Panc1 (cell line): ENCODE measurements around the gene CYP4V2. TPM values are rescaled to one million over a fixed set of nuclear protein-coding genes. Genes with fewer than 3 reads are reported as not detected.
"Not testable (repeated sequence)": the region's sequence is repeated elsewhere in the genome, so short reads cannot be mapped to it uniquely, and the experiment has no call there.

Experiments used
- ATAC-seq: fragments of 200-7000 bp; cut with Tn5 transposase; 2 replicates; pipeline ENCODE4 v1.9.1; 2020; ENCODE audit warnings: mild to moderate bottlenecking, moderate library complexity
- BruUV-seq: library from RNA; stranded (reverse); fragments of 400-500 nt; replicated peaks from 2 replicates; lab custom pipeline; 2021; lab: Mats Ljungman, UMichigan
- CTCF ChIA-PET: fragments of 300-600 bp; sonication (Branson Sonifier 250); formaldehyde crosslinking; loops from one replicate; lab custom pipeline; 2022; ENCODE audit warnings: antibody characterized with exemption; lab: Charles Lee
- POLR2A ChIA-PET: fragments of 300-600 bp; sonication (Branson Sonifier 250); formaldehyde crosslinking; loops from one replicate; lab custom pipeline; 2022; ENCODE audit warnings: antibody characterized with exemption; lab: Charles Lee
- DNase-seq: peaks from one replicate; pipeline ENCODE4 v3.0.0-alpha.2; 2010; ENCODE audit warnings: low read depth, low spot score
- H3K27ac ChIP-seq: 2 replicates; pipeline ENCODE4 v1.5.1; 2011; ENCODE audit warnings: mild to moderate bottlenecking, low read length, inconsistent platforms
- H3K27me3 ChIP-seq: fragments of 200-500 bp; sonication (Bioruptor generic); 2 replicates; pipeline ENCODE4 v1.6.0; 2014; ENCODE audit warnings: low read length, inconsistent platforms; ENCODE audit not compliant: control insufficient read depth, insufficient read depth
- H3K36me3 ChIP-seq: fragments of 200-500 bp; sonication (Bioruptor generic); 2 replicates; pipeline ENCODE4 v1.5.1; 2014; ENCODE audit warnings: inconsistent platforms, mild to moderate bottlenecking, low read length, moderate library complexity; ENCODE audit not compliant: control insufficient read depth, insufficient read depth
- H3K4me1 ChIP-seq: 2 replicates; pipeline ENCODE4 v1.5.1; 2011; ENCODE audit warnings: inconsistent platforms, mild to moderate bottlenecking, low read length, moderate library complexity; ENCODE audit not compliant: control insufficient read depth, insufficient read depth
- H3K4me3 ChIP-seq, 2 experiments: 2 replicates each; pipeline ENCODE4 v1.5.1; 2011 to 2012; ENCODE audit warnings: low read depth in 2 of 2, low read length in 2 of 2, mild to moderate bottlenecking in 2 of 2, inconsistent platforms in 1 of 2, moderate library complexity in 1 of 2
- H3K9me3 ChIP-seq: fragments of 200-500 bp; sonication (Bioruptor generic); 2 replicates; pipeline ENCODE4 v1.5.1; 2014; ENCODE audit warnings: low read depth, mild to moderate bottlenecking, inconsistent platforms, low read length, moderate library complexity; ENCODE audit not compliant: control insufficient read depth, insufficient read depth
- POLR2AphosphoS5 ChIP-seq: IDR thresholded peaks from 2 replicates; pipeline ENCODE4 v1.6.1; 2012; ENCODE audit warnings: mild to moderate bottlenecking, low read depth, low read length, moderate library complexity
- SIN3A ChIP-seq: IDR thresholded peaks from 2 replicates; pipeline ENCODE4 v1.6.1; 2012; ENCODE audit warnings: low read depth, mild to moderate bottlenecking, low read length, moderate library complexity, borderline replicate concordance; ENCODE audit not compliant: insufficient read depth
- TCF7L2 ChIP-seq: IDR thresholded peaks from 2 replicates; pipeline ENCODE4 v1.6.1; 2011; ENCODE audit warnings: mild to moderate bottlenecking, low read depth, low read length, inconsistent platforms
- in situ Hi-C: cut with HindIII; loops from 2 replicates; pipeline ENCODE4 v1.10.0; 2016; ENCODE audit warnings: low sequenced_read_pairs, low pct_unique_long_range_greater_than_20kb
- intact Hi-C: fragments of 100-400 bp; cut with micrococcal nuclease; formaldehyde crosslinking; loops from one replicate; pipeline ENCODE4 v1.10.0; 2022; ENCODE audit not compliant: unreplicated experiment
- total RNA-seq: library from RNA; stranded (reverse); gene quantifications from one replicate; pipeline ENCODE4 v1.2.1, GENCODE V29; 2021; ENCODE audit not compliant: unreplicated experiment
- TF ChIP-seq, protein P1 (sequence below): fragments of 450-650 bp; IDR thresholded peaks from 2 replicates; pipeline ENCODE4 v1.5.1; 2017; ENCODE audit warnings: mild to moderate bottlenecking
- TF ChIP-seq, protein P2 (sequence below), 2 experiments: IDR thresholded peaks; 2 replicates each; pipeline ENCODE4 v1.6.1; 2011 to 2012; ENCODE audit warnings: low read depth in 2 of 2, control low read depth in 1 of 2, low read length in 1 of 2, mild to moderate bottlenecking in 1 of 2, moderate library complexity in 1 of 2; ENCODE audit not compliant: insufficient read depth in 1 of 2

CYP4V2 gene
- total RNA-seq, 1 experiment from 2014 or later: 1.1 TPM

DNA sequence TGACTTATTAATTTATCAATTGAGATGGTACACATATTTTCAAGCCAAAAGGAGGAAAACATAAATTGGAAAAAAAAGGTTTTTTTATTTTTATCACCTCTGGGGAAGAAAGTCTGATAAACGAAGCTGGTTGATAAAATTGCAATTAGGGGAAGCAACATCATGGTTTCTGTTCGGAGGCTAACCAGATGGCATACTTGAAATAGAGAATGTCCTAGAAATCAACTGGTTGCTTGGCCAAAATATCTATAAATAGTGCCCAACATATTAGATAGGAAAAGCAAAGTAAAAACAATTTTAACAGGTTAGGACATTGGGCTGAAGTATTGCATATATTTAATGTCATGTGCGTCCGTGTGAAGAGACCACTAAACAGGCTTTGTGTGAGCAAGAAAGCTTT, 50.2 kb downstream of the CYP4V2 start:
- Histone ChIP-seq H3K4me1 (no peaks in the 10 kb centered on the region), H3K9me3 (no peaks in the 10 kb centered on the region), H3K4me3 (no peak overlapping the region), H3K27ac (no peak overlapping the region), H3K36me3 (no peaks in the 10 kb centered on the region), H3K27me3 (no peaks in the 10 kb centered on the region)
- no peak for ATAC-seq
- intact Hi-C loops: no loop called here
- no TSS peak for BruUV-seq
- CTCF ChIA-PET: no interaction called here
- in situ Hi-C loops: no loop called here
- no peak for DNase-seq
- no peak for TF ChIP-seq POLR2AphosphoS5
- TF ChIP-seq TCF7L2: no peak
- TF ChIP-seq, protein P1, sequence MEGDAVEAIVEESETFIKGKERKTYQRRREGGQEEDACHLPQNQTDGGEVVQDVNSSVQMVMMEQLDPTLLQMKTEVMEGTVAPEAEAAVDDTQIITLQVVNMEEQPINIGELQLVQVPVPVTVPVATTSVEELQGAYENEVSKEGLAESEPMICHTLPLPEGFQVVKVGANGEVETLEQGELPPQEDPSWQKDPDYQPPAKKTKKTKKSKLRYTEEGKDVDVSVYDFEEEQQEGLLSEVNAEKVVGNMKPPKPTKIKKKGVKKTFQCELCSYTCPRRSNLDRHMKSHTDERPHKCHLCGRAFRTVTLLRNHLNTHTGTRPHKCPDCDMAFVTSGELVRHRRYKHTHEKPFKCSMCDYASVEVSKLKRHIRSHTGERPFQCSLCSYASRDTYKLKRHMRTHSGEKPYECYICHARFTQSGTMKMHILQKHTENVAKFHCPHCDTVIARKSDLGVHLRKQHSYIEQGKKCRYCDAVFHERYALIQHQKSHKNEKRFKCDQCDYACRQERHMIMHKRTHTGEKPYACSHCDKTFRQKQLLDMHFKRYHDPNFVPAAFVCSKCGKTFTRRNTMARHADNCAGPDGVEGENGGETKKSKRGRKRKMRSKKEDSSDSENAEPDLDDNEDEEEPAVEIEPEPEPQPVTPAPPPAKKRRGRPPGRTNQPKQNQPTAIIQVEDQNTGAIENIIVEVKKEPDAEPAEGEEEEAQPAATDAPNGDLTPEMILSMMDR: no peak
- POLR2A ChIA-PET: no interaction called here

- H3K27me3 ChIP-seq, intact Hi-C loops: not testable (repeated sequence)
These were observed 50.7 kb downstream of the CYP4V2 start for GRCh38 chr4:186242031-186242430.

DNA sequence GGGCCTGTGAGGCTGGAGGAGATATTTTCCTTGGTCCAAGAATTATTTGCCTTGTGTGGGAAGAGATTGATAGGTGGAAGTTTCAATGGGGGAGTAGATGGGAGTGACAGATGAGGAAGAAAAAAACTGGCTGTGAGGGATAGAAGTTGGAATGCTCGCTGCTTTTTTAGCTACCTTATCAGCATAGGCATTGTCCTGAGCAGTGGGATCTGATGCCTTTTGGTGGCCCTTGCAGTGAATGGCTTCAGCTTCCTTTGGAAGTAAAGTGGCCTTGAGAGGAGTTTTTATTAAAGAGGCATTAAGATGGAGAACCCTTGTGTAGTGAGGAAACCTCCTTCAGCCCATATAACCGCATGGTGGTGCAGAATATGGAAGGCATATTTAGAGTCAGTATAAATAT, 52.0 kb downstream of the CYP4V2 start:
- ATAC-seq (no peak), DNase-seq (no peak)
- Histone ChIP-seq H3K27ac (no peak overlapping the region), H3K36me3 (no peaks in the 10 kb centered on the region), H3K4me3 (no peak overlapping the region), H3K4me1 (no peaks in the 10 kb centered on the region), H3K9me3 (no peaks in the 10 kb centered on the region), H3K27me3 (no peaks in the 10 kb centered on the region)
- TF ChIP-seq, protein P1: no peak
- TF ChIP-seq POLR2AphosphoS5: no peak
- no peak for TF ChIP-seq TCF7L2
- TF ChIP-seq, protein P2, sequence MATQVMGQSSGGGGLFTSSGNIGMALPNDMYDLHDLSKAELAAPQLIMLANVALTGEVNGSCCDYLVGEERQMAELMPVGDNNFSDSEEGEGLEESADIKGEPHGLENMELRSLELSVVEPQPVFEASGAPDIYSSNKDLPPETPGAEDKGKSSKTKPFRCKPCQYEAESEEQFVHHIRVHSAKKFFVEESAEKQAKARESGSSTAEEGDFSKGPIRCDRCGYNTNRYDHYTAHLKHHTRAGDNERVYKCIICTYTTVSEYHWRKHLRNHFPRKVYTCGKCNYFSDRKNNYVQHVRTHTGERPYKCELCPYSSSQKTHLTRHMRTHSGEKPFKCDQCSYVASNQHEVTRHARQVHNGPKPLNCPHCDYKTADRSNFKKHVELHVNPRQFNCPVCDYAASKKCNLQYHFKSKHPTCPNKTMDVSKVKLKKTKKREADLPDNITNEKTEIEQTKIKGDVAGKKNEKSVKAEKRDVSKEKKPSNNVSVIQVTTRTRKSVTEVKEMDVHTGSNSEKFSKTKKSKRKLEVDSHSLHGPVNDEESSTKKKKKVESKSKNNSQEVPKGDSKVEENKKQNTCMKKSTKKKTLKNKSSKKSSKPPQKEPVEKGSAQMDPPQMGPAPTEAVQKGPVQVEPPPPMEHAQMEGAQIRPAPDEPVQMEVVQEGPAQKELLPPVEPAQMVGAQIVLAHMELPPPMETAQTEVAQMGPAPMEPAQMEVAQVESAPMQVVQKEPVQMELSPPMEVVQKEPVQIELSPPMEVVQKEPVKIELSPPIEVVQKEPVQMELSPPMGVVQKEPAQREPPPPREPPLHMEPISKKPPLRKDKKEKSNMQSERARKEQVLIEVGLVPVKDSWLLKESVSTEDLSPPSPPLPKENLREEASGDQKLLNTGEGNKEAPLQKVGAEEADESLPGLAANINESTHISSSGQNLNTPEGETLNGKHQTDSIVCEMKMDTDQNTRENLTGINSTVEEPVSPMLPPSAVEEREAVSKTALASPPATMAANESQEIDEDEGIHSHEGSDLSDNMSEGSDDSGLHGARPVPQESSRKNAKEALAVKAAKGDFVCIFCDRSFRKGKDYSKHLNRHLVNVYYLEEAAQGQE (IDR thresholded peaks at IDR 0.05; ENCODE audit: insufficient read depth in 1 of 2, low read depth in 2 of 2, low read length in 1 of 2): no peak
- TF ChIP-seq SIN3A: no peak
- intact Hi-C loops: no loop called here
- ChIA-PET CTCF (no interaction called here), POLR2A (no interaction called here)
- in situ Hi-C loops: no loop called here
- BruUV-seq: no TSS peak

More at GRCh38 chr4:186242031-186242430, 50.7 kb downstream of the CYP4V2 start:
- H3K27ac ChIP-seq, H3K9me3 ChIP-seq, CTCF ChIA-PET, BruUV-seq, H3K4me1 ChIP-seq, DNase-seq, ATAC-seq, H3K4me3 ChIP-seq, in situ Hi-C loops, H3K36me3 ChIP-seq, POLR2A ChIA-PET: not testable (repeated sequence)
